GM19238 (cell line): ENCODE measurements around the gene PDIA3.
A peak's percentile ranks its signal among the peaks of the same experiment; 100 is the strongest.
"Not testable (repeated sequence)": the region's sequence is repeated elsewhere in the genome, so short reads cannot be mapped to it uniquely, and the experiment has no call there.

Source experiments
- DNase-seq: peaks from one replicate; pipeline ENCODE4 v3.0.0; 2011; ENCODE audit warnings: low spot score; ENCODE audit not compliant: insufficient read length

Gene PDIA3

GRCh38 chr15:43746245-43746902 lies at the start of gene PDIA3:
PDIA3 (plus strand) TSS chr15:43746438; CDS start chr15:43746540, 102 bp downstream.
- peak; percentile 77 for DNase-seq

- DNase-seq: no peak
Observed at GRCh38 chr15:43702174-43702573, 44.1 kb upstream of the PDIA3 start.

- DNase-seq: no peak
Observed at GRCh38 chr15:43702701-43703424, 43.4 kb upstream of the PDIA3 start.

GRCh38 chr15:43710431-43711131 lies 35.7 kb upstream of the PDIA3 start:
- DNase-seq: not testable (repeated sequence)

GRCh38 chr15:43723151-43723550 lies 23.1 kb upstream of the PDIA3 start:
- no peak for DNase-seq

GRCh38 chr15:43726306-43726705 lies 19.9 kb upstream of the PDIA3 start:
- not testable (repeated sequence) for DNase-seq

- not testable (repeated sequence) for DNase-seq
Observed at GRCh38 chr15:43728053-43728725, 18.0 kb upstream of the PDIA3 start.

GRCh38 chr15:43735416-43735815 lies 10.8 kb upstream of the PDIA3 start:
- no peak for DNase-seq

GRCh38 chr15:43746903-43747309 lies 668 bp downstream of the PDIA3 start:
- not testable (repeated sequence) for DNase-seq

- DNase-seq: no peak
Observed at GRCh38 chr15:43748376-43748775, 2.1 kb downstream of the PDIA3 start.

- peak; percentile 37 for DNase-seq
Observed at GRCh38 chr15:43749690-43750345, 3.6 kb downstream of the PDIA3 start.

GRCh38 chr15:43751885-43752284 lies 5.6 kb downstream of the PDIA3 start:
- no peak for DNase-seq

GRCh38 chr15:43762824-43763223 lies 16.6 kb downstream of the PDIA3 start:
- DNase-seq: no peak

GRCh38 chr15:43763819-43764446 lies 17.7 kb downstream of the PDIA3 start:
- DNase-seq: no peak

GRCh38 chr15:43769584-43770228 lies 23.5 kb downstream of the PDIA3 start:
- DNase-seq: peak; percentile 23

- no peak for DNase-seq
Observed at GRCh38 chr15:43771816-43772215, 25.6 kb downstream of the PDIA3 start.

GRCh38 chr15:43772624-43773023 lies 26.4 kb downstream of the PDIA3 start:
- no peak for DNase-seq

GRCh38 chr15:43774062-43774461 lies 27.8 kb downstream of the PDIA3 start:
- DNase-seq: no peak

- no peak for DNase-seq
Observed at GRCh38 chr15:43775411-43775965, 29.2 kb downstream of the PDIA3 start.
